Measurements from ENCODE around the gene SORCS1. TPM values are rescaled to one million over a fixed set of nuclear protein-coding genes. Genes with fewer than 3 reads are reported as not detected.
A peak's percentile ranks its signal among the peaks of the same experiment; 100 is the strongest.

SORCS1 gene
- total RNA-seq, 1 experiment from 2014 or later, result not detected

DNA sequence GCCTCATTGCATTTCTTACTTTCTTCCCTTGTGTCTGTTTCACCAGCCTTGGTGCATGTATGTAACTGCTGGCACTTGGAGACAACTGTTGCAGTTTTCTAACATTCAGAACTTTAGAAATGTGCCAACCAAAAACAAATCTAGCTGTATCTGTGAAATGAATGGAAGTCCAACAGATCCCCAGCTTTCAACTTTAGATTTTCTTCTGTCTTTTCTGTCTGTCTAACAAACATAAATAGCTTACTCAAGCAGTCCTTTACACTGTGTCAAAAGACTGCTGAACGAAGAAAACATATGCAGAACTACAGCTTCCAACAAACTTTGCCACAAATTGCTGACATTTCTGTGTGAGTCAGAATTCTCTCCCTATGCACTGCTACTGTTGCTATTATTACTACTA, 30.9 kb downstream of the SORCS1 start:
- no peak for DNase-seq
- no peak overlapping the region for H3K4me3 ChIP-seq
- H3K9me3 ChIP-seq, result no peaks in the 10 kb centered on the region
- no peaks in the 10 kb centered on the region for H3K36me3 ChIP-seq
- H3K27me3 ChIP-seq, result no peaks in the 10 kb centered on the region; the same call in 1 of the 2 replicates

DNA sequence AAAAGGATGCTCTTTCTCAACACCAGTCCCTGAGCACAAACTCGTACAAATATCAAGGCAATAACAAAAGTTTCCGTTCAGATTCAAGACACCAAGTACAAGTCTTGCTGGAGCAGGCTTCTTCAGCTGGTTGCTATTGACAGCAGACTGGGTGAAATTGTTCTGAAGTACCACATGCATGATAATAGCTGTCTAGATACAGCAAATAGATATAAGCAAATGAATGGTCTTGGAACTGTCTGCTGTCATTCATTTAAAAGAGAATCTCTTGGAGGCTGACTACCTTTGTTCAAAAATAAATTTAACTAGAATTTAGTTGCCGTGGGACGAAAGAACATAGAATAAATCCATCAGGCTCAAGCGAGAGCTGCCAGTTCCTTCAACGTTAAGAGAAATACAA, 35.5 kb downstream of the SORCS1 start:
- Histone ChIP-seq H3K9me3 (no peaks in the 10 kb centered on the region), H3K4me3 (no peak overlapping the region), H3K36me3 (no peaks in the 10 kb centered on the region), H3K27me3 (no peaks in the 10 kb centered on the region; the same call in 1 of the 2 replicates)
- no peak for DNase-seq

DNA sequence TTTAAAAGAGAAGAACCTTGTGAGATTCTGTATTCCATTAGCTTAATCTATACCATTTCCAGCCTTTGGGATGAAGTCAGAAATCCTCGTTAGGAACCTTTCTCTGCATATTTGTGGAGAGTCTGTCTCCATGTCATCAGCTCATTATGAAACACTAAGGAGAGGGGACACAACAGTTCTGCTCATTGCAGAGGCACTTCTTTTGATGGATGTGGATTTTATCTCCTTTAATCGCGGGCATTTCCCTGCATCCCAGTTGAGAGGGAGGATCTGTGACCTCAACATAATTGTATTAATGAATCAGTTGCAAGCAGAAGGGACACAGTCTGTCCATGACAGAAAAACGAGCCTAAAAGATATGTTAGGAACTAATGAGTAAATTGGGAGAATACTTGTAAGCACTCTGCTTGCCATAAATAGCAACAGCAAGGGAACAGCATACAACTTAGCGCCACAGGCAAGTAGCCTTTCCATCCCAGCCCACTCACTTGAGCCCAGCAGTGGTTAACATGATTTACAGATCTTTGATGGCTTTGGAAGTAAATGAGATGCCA, 37.9 kb downstream of the SORCS1 start:
- Histone ChIP-seq H3K36me3 (no peaks in the 10 kb centered on the region), H3K4me3 (no peak overlapping the region), H3K27me3 (no peaks in the 10 kb centered on the region; the same call in 1 of the 2 replicates), H3K9me3 (no peaks in the 10 kb centered on the region)
- no peak for DNase-seq

DNA sequence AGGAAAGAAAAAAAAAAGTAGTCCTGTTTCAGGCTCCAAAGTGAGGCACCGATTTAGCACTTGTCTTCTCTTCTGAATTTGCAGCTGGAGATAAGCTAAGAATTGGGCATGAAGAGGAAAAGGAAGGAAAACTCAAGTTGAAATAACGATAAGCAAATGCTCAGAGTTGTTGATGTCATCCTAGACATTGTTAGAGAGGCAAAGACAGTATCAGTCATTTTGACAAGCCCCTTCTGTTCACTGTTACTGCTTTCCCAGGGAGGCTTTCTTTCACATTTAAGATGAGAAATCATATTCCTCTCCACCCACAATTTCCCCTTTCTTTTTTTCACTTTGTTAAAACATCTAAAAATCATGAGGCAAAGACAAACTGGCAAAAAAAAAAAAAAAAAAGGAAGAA, 41.8 kb downstream of the SORCS1 start:
- H3K4me3 ChIP-seq, result no peak overlapping the region
- H3K36me3 ChIP-seq, result no peaks in the 10 kb centered on the region
- no peaks in the 10 kb centered on the region for H3K27me3 ChIP-seq
- no peaks in the 10 kb centered on the region for H3K9me3 ChIP-seq
- no peak for DNase-seq

DNA sequence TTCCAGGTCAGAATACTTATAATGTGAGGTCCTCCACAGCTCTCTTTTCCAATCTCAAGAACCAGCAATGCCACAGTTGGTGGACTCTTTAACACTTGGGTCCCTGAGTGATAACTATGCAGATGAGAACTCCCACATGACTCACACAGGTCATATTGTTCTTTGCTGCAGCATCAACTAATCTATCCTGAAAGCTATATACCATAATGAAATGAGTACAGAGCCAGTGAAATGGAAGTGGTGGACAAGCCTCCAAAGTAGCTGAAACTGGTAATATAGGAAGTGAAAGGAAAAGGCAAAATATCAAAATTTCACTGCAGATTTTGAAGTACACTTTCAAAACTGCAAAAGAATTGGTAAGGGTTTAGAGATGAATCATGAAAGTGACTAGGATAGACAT, 45.6 kb downstream of the SORCS1 start:
- H3K36me3 ChIP-seq, result no peaks in the 10 kb centered on the region
- peaks cover 2% of the 10 kb centered on the region; the same call in 1 of the 2 replicates for H3K9me3 ChIP-seq
- H3K27me3 ChIP-seq, result no peaks in the 10 kb centered on the region
- no peak for DNase-seq
- H3K4me3 ChIP-seq, result no peak overlapping the region

DNA sequence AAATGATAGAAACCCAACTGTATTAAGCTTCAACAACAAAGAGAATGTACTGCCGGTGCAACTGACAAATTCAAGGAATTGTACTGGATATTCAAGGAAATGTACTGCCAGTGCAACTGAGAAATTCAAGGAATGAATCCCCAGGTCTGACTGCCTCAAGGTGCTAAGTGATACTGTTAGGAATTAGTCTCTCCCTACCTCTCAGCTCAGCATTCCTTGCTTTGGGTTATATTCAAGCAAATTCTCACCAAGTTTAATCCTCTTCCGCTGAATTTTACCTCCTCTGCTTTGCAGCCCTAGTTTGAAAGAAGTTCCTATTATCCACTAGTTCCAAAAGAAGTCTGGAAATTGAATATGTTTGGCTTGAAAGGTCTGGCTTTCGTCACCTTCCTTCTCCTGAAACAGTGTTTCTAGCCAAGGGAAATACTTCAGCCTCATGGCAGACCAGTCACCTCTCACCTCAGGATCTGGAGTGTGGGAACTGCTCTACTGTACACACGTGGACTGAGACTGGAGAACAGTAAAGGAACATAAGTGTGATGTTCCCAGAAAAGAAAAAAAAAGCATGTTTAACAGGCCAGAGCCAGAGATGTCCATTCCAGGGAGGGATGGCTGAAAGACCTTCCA, 60.4 kb downstream of the SORCS1 start:
- Histone ChIP-seq H3K4me3 (no peak overlapping the region), H3K27me3 (no peaks in the 10 kb centered on the region), H3K36me3 (no peaks in the 10 kb centered on the region), H3K9me3 (no peaks in the 10 kb centered on the region)
- no peak for DNase-seq

DNA sequence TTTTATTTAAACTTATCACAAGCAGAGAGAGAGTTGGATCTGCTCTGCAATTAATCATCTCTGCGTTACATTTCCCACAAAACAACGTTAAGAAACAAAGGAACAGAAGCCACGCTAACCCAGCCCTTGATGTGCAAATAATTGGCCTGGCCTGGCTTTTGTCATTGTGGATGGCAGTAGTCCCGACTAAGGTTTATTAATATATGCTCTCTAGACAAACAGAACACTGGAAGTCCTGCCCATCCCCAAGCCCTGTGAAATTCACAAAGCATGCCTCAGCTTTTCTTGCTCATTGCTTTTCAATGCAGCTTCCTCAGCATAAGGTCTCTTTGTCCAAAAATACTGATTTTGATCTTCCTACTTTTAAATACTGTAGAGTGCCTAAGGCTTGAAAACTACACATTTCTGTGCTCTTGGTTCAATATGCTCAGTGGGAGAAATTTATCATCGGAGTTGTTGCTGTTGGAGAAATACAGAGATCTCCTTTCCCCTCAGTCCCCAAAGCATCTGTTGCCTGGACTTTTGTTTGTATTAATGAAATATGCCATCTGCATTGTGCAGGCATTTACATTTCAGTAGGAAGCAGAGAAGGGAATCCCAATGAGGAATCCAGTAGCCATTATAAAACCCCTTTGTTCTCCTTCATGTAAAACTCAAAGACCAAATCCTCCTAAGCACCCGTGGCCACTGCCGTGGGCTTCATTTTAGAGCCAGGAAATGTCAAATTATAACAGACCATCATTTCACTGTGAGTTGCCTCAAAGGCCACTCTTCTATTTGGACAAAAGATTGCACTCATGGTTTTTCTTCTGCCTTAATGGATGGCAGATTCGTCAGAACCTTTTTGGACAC, 61.1 kb downstream of the SORCS1 start:
- DNase-seq, result no peak

DNA sequence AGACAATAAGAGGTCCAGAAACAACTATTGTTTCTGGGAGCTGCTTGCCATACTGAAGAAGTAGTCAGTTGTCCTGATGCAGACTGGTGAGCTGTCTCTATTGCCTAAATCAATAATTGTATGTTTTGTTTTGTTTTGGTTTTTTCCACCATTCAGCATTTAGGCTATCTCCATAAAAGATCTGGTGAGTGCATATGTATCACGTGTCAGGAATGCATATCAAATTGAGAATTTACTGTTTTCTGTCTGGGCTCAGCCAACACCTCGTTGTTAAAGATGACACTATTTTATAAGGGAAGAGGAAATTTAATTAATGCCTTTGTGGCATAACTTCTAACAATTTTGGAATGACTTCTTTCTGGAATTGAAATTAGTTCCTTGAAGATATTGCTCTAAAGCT, 66.2 kb downstream of the SORCS1 start:
- Histone ChIP-seq H3K27me3 (no peaks in the 10 kb centered on the region), H3K9me3 (no peaks in the 10 kb centered on the region)
- no peak for DNase-seq

More for the DNA sequence above, 61.1 kb downstream of the SORCS1 start:
- Histone ChIP-seq H3K9me3 (no peaks in the 10 kb centered on the region), H3K36me3 (no peaks in the 10 kb centered on the region), H3K4me3 (no peak overlapping the region), H3K27me3 (no peaks in the 10 kb centered on the region)

DNA sequence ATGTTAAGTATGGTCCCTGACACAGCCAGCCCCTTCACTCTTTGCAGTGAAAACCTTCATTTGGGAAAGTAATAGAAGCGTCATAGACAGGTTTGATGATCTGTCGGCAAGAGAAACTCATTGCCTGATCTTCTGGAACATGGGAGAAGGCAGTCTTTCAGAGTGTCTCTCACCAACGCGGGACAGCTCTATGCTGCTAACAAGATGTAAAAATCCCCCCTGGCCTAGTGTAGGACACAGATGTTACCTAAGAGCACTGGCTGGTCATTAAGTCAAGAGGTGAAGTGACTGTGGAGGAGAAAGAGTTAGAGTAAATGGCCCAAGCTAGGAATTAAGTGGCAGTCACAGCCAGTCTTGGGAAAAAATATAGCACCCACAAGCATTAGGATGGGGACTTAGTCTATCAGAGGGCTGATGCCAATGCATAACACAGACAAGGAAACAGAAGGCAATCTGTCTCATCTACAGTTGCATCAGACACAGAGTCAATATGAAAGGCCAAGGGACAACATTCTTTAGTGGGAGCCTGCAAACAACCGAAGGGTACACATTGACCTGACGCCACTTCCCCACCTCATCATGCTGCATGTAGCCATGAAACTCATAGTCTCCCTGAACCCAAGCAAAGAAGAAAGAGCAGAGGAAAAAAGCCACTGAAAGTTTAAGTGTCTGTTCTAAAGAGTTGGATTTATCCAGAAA, 69.5 kb downstream of the SORCS1 start:
- Histone ChIP-seq H3K36me3 (no peaks in the 10 kb centered on the region), H3K9me3 (no peaks in the 10 kb centered on the region), H3K27me3 (no peaks in the 10 kb centered on the region), H3K4me3 (no peak overlapping the region)
- DNase-seq, result no peak

More for the DNA sequence above, 66.2 kb downstream of the SORCS1 start:
- H3K4me3 ChIP-seq, result no peak overlapping the region
- H3K36me3 ChIP-seq, result no peaks in the 10 kb centered on the region

DNA sequence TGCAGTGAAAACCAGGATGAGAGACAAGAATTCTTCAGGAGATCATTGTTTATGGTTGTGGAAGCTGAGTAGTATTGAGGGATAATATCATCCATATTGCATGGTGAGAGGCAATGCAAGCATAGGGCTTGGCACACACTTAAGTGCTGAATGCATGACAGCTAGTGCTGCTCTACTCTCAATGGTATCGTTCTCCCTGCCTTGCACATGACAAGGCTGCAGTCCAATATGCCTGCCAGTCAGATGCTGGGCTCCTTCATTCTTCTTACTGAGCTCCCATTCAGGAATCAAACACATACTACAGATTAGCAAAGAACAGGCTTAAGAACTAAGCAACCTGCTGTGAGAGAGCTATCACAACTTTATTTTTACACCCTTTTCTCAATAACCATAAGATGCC, 72.2 kb downstream of the SORCS1 start:
- no peaks in the 10 kb centered on the region for H3K27me3 ChIP-seq
- H3K9me3 ChIP-seq, result no peaks in the 10 kb centered on the region
- no peaks in the 10 kb centered on the region for H3K36me3 ChIP-seq
- H3K4me3 ChIP-seq, result no peak overlapping the region
- DNase-seq, result no peak

DNA sequence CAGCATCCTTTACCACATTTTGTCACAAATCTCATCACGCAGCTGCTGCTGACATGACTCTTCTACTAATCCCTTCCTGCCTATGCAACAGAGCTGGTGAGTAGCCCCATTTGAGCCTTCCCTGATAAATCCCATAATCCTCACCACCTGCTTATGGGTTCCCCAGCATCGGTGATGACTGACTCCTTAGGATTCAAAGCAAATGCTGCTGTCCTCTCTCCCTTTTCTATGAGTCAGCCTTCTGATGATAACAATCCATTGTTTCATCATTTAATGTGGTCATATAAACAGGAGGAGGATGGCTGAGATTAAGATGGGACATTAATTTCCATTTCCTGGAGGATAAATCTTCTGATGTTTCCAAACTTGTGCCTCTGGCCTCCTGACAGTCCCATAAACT, 73.4 kb downstream of the SORCS1 start:
- no peaks in the 10 kb centered on the region for H3K36me3 ChIP-seq
- peak; percentile 9 for DNase-seq
- no peaks in the 10 kb centered on the region for H3K27me3 ChIP-seq
- H3K9me3 ChIP-seq, result no peaks in the 10 kb centered on the region
- H3K4me3 ChIP-seq, result no peak overlapping the region

DNA sequence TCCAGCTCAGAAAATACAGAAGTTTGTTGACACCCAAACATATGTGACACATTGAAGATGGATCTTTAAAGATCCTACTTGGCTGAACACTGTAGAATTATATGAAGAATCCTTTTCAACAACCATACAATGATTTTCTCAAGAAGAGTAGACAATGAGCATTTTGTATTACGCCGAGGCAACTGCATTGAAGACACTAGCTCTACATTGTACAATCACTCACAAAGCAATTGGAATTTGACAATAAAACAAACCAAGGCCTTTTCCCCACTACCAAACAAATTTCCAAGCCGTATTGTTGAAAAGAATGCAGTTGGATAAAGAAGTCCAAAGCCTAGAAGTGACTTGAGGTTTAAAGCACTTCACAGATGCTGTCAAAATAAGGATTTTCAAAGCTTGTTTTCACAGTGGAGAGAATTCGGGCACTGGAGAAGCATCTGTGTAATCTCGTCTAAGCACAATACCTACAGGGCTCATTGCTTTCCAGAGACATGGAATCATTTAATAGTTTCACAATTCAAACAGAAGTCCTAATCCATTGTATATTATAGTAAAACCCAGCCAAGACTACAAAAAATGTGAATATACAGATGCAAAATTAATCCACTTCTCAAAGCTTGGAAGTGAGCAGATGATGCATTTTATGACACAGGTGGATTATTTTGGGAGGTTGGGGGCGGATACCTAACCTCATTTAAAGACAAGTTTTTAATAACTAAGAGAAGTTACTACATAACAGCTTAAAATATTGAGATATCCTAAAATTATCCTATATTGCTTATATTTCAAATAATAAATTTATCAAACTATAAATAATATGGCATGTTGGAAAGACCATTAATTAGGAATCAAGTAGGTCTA, 78.6 kb downstream of the SORCS1 start:
- Histone ChIP-seq H3K9me3 (no peaks in the 10 kb centered on the region), H3K36me3 (no peaks in the 10 kb centered on the region), H3K27me3 (no peaks in the 10 kb centered on the region), H3K4me3 (no peak overlapping the region)
- no peak for DNase-seq

DNA sequence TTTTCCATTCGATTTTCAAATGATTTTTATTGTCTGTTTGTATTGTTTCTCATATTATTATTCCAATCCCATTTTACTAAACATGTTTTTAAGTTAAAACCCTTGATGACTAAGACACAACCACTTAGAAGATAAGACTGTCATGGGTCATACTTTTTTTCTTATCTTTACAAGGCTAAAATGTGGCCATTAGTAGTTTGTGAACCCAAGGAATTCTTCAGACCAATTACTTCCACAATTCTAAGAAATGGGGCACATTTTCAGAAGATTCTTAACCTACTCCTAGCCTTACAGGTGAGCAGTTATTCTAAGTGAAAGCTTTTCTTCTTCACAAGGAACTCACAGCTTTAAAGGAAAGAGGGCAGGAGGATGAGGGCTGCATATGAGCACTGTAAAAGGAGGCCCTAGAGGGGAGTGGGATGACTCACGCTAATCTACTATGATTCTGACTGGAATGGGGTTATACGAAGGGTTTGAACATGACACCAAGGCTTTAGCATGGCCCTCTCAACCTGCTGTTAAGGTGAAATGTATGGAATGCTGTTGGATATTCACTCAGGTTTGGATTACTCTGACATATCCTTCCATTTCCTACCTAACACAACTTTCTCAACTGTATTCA, 81.0 kb downstream of the SORCS1 start:
- Histone ChIP-seq H3K4me3 (no peak overlapping the region), H3K27me3 (no peaks in the 10 kb centered on the region), H3K36me3 (no peaks in the 10 kb centered on the region), H3K9me3 (no peaks in the 10 kb centered on the region)
- DNase-seq, result no peak

DNA sequence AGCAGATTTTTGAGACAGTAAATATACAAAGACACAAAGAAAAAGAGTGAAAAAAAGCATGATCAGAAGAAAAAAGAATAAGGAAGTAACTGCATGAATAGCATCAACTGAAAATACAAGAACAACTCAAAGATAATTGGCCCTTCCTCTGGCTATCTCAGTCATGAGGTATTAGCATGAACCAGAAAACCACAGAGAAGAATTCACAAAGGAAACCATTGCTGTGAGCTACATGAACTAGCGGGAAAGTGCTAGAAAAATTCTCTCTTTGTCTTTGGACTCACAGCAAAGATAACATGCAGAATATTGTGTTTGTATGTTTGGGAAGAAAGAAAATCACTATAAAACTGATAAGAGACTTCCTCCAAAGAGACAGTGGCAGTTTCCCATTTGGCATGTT, 82.9 kb downstream of the SORCS1 start:
- no peaks in the 10 kb centered on the region for H3K36me3 ChIP-seq
- no peaks in the 10 kb centered on the region for H3K27me3 ChIP-seq
- H3K9me3 ChIP-seq, result no peaks in the 10 kb centered on the region
- no peak for DNase-seq
- no peak overlapping the region for H3K4me3 ChIP-seq

DNA sequence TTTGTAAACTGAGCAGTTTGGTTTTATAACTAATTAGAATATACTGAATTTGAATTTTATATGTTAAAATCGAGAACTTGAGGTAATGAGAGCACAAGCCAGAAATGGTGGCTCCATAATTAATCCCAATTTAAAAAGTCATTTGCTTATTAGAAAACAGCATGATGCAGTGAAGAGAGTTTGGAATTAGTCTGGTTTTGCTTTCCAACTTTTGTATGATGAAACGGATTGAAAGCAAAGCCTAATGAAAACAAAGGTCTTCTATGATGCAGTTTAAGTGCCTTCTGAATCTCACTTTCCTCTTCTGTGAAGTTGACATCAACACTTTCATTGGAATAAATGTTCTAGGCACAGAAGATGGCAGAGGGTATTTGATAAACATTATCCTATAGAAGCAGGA, 89.4 kb downstream of the SORCS1 start:
- Histone ChIP-seq H3K4me3 (no peak overlapping the region), H3K9me3 (no peaks in the 10 kb centered on the region), H3K36me3 (no peaks in the 10 kb centered on the region), H3K27me3 (no peaks in the 10 kb centered on the region)
- DNase-seq, result no peak

DNA sequence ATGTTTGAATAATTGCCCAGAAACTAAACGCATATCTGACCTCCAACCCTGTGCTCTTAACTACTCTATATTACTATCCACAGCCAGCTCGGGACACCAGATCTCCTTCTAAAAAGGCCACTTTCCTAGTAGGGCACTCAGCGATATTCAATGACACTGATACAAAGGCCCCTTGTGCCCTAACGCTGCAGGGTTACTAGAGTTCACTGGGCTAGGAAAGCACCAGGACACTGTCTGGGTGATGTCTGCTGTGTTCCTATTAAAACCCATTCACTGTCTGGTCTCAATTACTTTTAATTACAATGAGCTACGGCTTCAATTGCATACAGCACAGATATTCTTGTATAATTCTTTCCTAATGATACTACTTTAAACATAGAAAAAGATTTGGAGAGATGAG, 91.7 kb downstream of the SORCS1 start:
- H3K9me3 ChIP-seq, result no peaks in the 10 kb centered on the region
- DNase-seq, result no peak
- H3K27me3 ChIP-seq, result no peaks in the 10 kb centered on the region
- no peak overlapping the region for H3K4me3 ChIP-seq
- no peaks in the 10 kb centered on the region for H3K36me3 ChIP-seq

Measured in MG63 (cell line).